ENCODE measurements around the gene RBM22. TPM values are rescaled to one million over a fixed set of nuclear protein-coding genes. Genes with fewer than 3 reads are reported as not detected.

Gene RBM22
- total RNA-seq, 1 donor from 2014 or later: 65.8 TPM

DNA sequence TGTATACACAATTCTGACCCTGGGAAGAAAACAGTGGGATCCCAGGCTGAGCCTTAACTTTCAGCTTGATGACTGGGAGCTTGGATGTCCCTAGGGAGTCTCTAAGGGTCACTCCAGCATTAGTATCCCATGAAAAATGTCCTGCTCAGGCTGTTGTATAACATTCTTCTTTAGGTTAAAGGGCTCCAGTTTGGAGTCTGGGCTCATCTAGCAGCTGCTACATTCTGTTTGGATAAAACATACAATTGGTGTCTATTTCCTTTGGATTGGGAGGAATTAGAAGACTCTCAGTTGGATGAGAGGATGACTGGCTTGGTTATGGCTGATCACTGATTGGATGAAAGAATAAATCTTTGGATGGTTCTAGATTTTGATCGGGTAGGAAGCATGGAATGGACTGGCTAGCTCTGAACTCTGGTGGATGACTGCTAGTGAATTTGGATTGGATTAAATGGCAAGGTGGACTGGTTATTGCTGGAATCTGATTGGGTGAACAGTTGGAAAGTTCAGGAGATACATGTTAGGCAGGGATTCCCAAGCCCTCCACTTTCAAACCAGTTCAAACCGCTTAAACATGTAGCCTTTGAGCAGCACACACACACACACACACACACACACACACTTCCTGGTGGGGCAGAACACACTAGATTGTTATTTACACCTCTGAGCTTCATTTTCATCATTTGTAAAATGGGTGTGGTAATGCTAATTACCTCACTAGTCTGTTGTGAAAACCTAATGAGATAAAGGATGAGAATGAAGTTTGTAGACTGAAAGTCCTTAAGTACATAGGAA, 46.9 kb downstream of the RBM22 start:
- Mint-ChIP-seq H3K27ac (no peak overlapping the region), H3K4me3 (no peak overlapping the region), H3K27me3 (peaks cover 13% of the 10 kb centered on the region), H3K36me3 (no peaks in the 10 kb centered on the region), H3K9me3 (no peaks in the 10 kb centered on the region), H3K4me1 (ENCODE audit: unreplicated experiment) (peaks cover 36% of the 10 kb centered on the region)
- DNase-seq (ENCODE audit: extremely low spot score, unreplicated experiment): no peak
- TF ChIP-seq, protein P1, sequence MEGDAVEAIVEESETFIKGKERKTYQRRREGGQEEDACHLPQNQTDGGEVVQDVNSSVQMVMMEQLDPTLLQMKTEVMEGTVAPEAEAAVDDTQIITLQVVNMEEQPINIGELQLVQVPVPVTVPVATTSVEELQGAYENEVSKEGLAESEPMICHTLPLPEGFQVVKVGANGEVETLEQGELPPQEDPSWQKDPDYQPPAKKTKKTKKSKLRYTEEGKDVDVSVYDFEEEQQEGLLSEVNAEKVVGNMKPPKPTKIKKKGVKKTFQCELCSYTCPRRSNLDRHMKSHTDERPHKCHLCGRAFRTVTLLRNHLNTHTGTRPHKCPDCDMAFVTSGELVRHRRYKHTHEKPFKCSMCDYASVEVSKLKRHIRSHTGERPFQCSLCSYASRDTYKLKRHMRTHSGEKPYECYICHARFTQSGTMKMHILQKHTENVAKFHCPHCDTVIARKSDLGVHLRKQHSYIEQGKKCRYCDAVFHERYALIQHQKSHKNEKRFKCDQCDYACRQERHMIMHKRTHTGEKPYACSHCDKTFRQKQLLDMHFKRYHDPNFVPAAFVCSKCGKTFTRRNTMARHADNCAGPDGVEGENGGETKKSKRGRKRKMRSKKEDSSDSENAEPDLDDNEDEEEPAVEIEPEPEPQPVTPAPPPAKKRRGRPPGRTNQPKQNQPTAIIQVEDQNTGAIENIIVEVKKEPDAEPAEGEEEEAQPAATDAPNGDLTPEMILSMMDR (conservative IDR thresholded peaks at IDR 0.05): no peak

DNA sequence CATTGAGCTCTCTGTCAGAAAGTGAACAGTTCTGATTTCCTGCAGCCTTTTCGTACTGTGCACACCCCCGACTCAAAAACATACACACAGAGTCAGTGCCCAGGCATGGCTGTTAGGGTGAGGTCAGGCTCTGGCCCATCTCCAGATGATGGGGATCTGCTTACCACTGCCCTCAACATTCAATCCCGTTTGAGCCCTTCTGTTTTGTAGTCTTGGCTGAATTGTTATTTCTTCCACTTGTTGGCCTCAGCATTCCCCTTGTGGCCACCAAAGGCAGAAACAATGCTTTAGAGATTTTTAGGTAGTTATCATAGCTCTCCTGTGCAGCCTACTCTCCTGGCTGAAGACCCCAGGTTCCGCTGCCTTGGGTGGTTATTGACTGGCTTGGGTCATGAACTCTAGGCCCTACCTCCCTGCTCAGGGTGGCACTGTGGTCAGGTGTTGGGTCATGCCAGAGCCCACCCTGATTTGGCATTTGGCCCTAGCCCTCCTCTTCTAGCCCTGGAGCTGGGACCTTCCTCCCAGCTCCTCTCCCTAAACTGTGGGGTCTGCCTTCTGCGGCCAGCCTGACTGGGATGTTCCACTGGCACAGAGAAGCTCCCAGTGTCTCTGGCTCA, 47.6 kb downstream of the RBM22 start:
- TF ChIP-seq, protein P1 (conservative IDR thresholded peaks at IDR 0.05): no peak

DNA sequence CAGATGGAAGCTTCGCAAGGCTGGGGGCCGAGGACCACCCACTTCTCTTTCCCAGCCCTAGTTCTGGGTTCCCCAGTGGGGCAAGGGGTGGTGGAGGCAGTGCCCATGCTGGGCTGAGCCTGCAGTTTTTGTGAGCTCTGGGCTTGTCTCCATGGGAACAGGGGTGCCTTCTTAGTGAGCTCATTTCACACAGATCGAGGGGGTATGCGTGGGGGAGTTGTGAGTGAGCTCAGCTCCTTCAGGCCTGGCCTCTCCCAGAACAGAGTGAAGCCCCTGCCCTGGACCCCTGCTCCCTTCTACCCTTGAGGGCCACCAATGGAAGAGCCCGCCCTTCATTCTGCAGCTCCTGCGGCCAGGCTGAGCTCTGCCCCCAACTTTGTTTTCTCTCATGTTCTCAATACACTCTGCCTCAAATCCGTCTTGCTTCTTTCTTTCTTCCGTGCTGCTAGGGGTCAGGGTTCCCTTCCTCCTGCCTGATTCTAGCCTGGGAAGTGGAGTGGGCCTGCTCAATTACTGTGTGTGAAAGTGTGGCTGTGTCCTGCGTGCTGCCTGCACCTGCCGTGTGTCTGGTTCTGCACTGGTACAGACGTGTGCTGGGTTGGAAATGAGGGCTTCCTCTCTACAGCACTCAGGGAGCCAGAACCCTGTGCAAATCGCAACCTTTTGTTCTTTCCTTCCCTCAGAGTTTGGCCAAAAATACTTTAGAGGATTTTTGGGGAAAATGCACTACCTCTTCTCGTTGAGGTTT, 48.8 kb downstream of the RBM22 start:
- peaks cover 34% of the 10 kb centered on the region for H3K4me1 Mint-ChIP-seq (ENCODE audit: unreplicated experiment)
- no peak overlapping the region for H3K4me3 Mint-ChIP-seq
- no peaks in the 10 kb centered on the region for H3K36me3 Mint-ChIP-seq

More for the DNA sequence above, 47.6 kb downstream of the RBM22 start:
- Mint-ChIP-seq H3K36me3 (no peaks in the 10 kb centered on the region), H3K27ac (no peak overlapping the region), H3K4me3 (no peak overlapping the region), H3K9me3 (no peaks in the 10 kb centered on the region), H3K27me3 (peaks cover 9% of the 10 kb centered on the region), H3K4me1 (ENCODE audit: unreplicated experiment) (peaks cover 35% of the 10 kb centered on the region)
- no peak for DNase-seq (ENCODE audit: extremely low spot score, unreplicated experiment)

DNA sequence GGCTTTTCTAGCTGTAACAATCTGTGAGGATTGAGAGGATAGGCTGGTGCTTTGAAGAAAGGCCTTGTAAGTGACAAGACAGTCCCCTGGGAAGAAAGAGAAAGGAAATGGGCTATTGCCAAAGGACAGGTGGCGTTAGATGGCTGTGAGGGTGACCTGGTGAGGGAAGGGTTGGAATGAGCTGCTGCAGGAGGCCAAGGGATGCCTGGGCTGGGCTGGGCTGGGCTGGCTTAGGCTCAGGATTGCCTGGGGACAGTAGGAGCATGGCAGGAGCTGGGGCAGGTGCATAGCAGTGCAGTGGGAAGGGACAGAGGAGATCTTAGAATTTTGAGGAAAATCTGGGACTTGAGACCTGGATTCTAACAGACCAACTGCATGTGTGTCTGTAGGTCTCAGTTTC, 49.5 kb downstream of the RBM22 start:
- Mint-ChIP-seq H3K36me3 (no peaks in the 10 kb centered on the region), H3K4me1 (ENCODE audit: unreplicated experiment) (peaks cover 34% of the 10 kb centered on the region), H3K27me3 (peaks cover 4% of the 10 kb centered on the region), H3K4me3 (peak overlapping the region; percentile 44), H3K27ac (peak overlapping the region; percentile 1), H3K9me3 (no peaks in the 10 kb centered on the region)
- DNase-seq (ENCODE audit: extremely low spot score, unreplicated experiment): no peak
- TF ChIP-seq, protein P1 (conservative IDR thresholded peaks at IDR 0.05): no peak

More for the DNA sequence above, 48.8 kb downstream of the RBM22 start:
- Mint-ChIP-seq H3K27me3 (peaks cover 4% of the 10 kb centered on the region), H3K9me3 (no peaks in the 10 kb centered on the region), H3K27ac (peak overlapping the region; percentile 9)
- DNase-seq (ENCODE audit: extremely low spot score, unreplicated experiment): no peak
- TF ChIP-seq, protein P1 (conservative IDR thresholded peaks at IDR 0.05): no peak

DNA sequence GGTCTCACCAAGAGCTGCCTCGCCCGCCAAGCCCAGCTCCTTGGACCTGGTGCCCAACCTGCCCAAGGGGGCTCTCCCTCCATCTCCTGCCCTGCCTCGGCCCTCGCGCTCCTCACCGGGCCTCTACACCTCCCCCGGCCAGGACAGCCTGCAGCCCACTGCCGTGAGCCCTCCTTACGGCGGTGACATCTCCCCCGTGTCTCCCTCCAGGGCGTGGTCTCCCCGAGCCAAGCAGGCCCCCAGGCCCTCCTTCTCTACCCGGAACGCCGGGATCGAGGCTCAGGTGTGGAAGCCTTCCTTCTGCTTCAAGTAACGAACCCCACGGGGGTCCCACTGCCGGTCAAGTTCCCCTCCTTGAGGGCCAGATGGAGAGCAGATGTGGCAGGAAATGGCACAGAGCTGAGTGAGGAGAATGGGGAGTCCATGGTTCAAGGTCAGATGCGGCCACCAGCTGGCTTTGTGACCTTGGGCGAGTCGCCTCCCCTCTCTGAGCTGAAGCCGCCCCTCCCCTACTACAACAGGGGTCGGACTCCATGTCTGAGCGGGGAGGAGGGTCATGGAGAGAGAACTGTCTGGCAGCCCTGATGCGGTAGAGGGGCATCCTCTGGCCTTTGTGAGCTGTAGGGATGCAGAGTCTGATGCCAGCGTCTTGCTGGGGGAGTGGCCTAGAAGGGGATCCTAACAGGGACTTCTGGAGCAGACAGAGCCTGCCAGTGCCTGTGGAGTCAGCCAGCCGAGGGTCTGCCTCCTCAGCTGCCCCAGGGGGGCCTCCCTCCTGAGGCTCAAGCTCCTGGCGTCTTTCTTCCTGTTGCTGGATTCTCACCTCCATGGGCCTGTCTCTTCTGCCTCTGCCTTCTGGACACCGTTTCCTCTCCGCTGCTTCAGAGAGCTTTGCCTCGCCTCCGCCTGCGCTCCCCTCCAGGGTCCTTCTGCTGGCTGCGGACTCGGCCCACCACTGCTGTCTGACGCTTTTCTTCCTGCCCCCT, 50.5 kb downstream of the RBM22 start:
- H3K36me3 Mint-ChIP-seq: no peaks in the 10 kb centered on the region
- no peak overlapping the region for H3K27ac Mint-ChIP-seq
- no peak for DNase-seq (ENCODE audit: extremely low spot score, unreplicated experiment)
- peaks cover 4% of the 10 kb centered on the region for H3K27me3 Mint-ChIP-seq
- TF ChIP-seq, protein P1 (conservative IDR thresholded peaks at IDR 0.05): no peak
- no peaks in the 10 kb centered on the region for H3K9me3 Mint-ChIP-seq
- no peak overlapping the region for H3K4me3 Mint-ChIP-seq
- H3K4me1 Mint-ChIP-seq (ENCODE audit: unreplicated experiment): peaks cover 31% of the 10 kb centered on the region
